ENCODE data around the gene STAT1.
"Not testable (repeated sequence)": the region's sequence is repeated elsewhere in the genome, so short reads cannot be mapped to it uniquely, and the experiment has no call there.

The STAT1 gene

DNA sequence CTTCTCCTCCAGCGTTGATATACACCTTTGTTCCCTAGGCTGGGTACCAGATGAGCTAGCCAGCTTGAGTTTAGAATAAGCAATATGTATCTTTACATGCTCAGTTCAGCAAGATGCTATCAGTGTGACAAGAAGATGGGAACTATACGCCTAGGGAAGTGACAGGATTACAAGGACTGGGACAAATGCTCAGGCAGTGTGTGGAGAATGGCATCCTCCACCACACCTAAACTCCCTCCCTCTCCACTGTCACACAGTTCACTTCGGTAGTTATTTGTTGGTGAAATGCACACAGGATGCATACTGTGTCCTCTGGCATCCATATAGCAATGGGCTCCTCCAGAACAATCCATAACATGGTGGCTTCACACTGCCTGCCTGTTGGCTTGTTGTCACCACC, 7.7 kb downstream of the STAT1 start:
- no peak for DNase-seq

DNA sequence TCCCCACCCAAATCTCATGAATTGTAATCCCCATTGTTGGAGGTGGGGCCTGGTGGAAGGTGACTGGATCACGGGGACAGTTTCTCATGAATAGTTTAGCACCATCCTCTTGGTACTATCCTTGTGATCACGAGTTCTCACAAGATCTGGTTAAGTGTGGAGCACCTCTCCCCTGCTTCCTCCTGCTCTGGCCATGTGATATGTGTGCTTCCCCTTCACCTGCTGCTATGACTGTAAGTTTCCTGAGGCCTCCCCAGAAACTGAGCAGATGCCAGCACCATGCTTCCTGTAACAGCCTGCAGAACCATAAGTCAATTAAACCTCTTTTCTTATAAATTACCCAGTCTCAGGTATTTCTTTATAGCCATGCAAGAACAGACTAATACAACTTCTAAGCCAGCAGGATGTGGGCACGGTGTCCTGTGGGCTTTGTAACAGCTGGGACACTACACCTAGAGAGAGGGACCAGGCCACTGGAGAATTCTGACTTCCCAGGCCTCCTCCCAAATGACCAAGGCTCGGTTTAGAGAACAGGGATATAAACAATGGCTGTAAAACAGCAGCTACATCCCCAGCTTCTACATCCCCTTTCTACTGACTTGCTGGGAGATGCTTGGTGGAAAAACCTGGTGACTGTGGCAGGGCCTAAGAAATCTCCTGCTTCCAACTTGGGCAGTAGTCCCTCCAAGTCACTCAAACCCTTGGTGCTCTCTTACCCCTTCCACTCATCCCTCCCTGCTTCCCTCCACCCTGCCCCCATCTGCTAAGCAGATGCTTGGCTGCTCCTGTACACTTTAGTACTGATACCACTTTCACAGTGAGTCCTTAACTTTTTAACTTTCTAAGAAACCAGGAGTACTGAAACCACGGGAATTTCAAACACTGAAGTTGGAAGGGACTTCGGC, 10.3 kb downstream of the STAT1 start:
- DNase-seq: no peak

GRCh38 chr2:191001624-191002023, 12.3 kb downstream of the STAT1 start:
- no peak for DNase-seq

GRCh38 chr2:191001032-191001431, 12.9 kb downstream of the STAT1 start:
- DNase-seq: no peak

- DNase-seq: no peak
Observed at GRCh38 chr2:190999949-191000665, 13.9 kb downstream of the STAT1 start.

DNA sequence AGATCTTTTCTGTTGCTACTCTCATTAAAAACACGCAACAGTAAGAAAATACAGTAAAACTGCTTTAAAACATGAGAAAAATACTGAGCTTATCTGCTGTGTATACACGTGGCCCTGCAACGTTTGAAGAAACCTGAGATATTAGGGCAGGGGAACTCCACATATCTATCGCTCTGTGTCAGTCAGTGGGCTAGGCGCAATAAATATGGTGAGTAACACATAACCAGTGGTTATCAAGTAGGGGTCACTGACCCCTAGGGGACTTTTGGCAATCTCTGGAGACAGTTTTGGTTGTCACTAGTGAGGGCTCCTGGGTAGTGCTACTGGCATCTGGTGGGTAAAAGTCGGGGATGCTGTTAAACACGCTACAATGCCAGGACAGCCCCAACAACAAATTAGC, 14.9 kb downstream of the STAT1 start:
- no peak for DNase-seq

DNA sequence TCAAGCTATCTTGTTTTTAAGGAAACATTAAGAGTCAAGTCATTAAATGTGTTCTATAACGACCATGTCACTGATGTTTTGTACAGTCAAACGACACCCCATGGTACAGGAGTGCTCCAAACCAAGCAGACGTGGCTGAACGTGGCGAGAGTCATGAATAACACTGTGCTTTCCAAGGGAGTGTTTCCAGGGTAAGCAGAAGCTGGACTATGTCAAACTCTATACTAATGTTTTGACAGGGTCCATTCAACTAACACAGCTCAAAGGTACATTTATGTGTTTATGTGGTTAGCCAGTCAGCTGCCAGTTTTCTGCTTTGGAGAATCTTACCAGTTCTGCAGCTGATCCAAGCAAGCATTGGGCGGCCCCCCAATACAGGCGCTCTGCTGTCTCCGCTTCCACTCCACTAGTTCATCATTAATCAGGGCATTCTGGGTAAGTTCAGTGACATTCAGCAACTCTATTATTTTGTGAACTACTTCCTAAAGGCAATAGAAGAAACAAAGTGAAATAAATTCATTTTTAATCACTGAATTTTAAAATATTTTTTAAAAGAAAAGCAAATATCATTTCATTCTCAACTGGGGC, 16.4 kb downstream of the STAT1 start:
- DNase-seq: no peak

- no peak for DNase-seq
Observed at GRCh38 chr2:190996947-190997346, 17.0 kb downstream of the STAT1 start.

- no peak for DNase-seq
Observed at GRCh38 chr2:190996338-190996946, 17.5 kb downstream of the STAT1 start.

DNA sequence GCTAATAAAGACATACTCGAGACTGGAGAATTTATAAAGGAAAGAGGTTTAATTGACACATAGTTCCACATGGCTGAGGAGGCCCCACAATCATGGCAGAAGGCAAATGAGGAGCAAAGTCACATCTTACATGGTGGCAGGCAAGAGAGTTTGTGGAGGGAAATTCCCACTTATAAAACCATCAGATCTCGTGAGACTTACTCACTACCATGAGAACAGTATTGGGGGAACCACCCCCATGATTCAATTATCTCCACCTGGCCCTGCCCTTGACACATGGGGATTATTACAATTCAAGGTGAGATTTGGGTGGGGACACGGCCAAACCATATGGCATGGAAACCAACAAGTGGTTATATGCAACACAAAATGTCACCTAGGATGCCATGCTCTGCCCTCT, 18.7 kb downstream of the STAT1 start:
- not testable (repeated sequence) for DNase-seq

DNA sequence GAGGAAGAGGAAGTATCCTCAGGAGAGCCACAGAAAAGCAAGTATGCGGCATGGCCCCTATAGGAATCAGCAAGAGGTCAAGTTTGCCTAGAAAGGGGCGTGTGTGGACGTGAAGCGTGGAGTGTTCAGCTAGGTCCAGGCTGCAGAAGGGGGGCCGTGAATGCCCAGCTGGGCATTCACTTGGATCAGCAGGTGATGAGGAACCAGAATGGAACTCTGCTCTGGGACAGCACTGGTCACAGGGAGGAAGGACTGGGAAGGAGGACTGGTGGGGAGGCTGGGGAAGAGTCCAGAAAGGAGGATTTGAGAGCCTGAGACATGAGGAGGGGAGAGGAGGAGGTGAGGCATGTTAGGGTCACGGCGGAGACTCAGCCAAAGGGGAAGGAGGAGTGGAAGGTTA, 19.8 kb downstream of the STAT1 start:
- no peak for DNase-seq

GRCh38 chr2:190993292-190993643, 20.7 kb downstream of the STAT1 start:
- DNase-seq: no peak

DNA sequence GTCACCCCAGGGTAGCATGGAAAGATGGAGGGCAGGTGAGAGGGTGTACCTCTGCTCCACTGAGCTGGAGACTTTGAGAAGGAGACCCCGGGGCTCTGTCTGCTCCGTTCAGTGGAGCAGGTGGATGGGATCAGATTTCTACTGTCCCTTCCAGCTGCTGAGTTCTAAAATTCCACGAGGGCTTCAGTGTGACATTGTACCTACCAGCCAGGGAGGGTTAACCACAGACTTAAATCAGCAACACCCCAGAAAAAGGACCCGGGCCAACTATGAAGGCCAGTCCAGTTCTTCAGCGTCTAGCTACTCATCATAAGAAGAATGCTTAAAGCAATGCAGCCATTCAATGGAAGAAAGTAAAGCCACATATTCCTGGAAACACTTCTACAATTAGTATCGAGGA, 23.8 kb downstream of the STAT1 start:
- no peak for DNase-seq

- no peak for DNase-seq
Observed at GRCh38 chr2:190988910-190989309, 25.1 kb downstream of the STAT1 start.

DNA sequence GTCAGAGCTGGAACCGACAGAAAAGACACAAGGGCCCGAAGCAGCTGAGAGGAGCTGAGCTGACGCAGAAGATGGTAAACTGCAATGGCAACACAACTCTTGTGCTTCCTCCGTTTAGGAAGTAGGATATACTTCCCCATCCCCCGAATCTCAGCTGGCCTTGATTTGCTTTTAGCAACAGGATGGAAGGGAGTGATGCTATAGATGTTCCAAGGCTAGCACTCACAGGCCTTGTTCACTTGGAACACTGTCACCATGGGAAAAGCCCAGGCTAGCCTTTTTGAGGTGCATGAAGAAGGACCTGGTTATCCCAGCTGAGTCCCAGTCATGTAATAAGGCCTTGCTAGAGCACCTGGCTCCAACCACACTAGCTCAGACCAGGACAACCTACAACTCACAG, 26.0 kb downstream of the STAT1 start:
- DNase-seq: no peak

GRCh38 chr2:190987116-190987515, 26.9 kb downstream of the STAT1 start:
- DNase-seq: no peak

- DNase-seq: no peak
Observed at GRCh38 chr2:190986221-190986953, 27.6 kb downstream of the STAT1 start.

GRCh38 chr2:190984595-190984994, 29.4 kb downstream of the STAT1 start:
- no peak for DNase-seq

GRCh38 chr2:190982262-190983034, 31.5 kb downstream of the STAT1 start:
- no peak for DNase-seq

- no peak for DNase-seq
Observed at GRCh38 chr2:190981733-190982132, 32.2 kb downstream of the STAT1 start.

- no peak for DNase-seq
Observed at GRCh38 chr2:190981333-190981732, 32.6 kb downstream of the STAT1 start.

DNA sequence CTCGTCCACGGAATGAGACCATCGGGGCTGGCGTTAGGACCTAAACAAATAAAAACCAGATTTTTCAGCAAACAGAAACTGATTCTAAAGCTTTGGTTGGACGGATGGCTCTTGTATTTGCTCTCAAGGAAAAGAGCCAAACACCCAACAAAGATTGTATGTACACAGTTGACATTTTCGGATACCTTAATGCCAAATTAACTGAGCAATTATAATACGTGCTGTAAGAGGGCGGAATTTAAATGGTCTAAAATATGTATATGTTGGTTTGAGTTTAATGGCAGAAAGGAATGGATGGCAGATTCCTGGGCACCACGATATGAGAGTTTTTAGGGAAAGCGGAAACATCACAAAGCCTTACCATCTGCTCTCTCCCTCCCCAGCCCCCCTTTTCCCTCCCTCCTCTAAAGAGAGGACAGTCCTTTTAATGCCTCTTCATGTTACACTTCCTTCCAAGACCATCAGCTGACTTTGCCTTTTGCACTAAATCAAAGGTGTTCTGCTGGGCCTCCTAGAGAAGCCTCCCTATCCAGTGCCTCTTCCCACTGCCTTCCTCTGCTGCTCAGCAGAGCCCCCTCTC, 33.3 kb downstream of the STAT1 start:
- no peak for DNase-seq

All from NCI-H187 (cell line).